ENCODE data around the gene DUS1L.

The DUS1L gene

GRCh38 chr17:82087961-82088837 lies 22.6 kb upstream of the DUS1L start:
- DNase-seq = no peak

GRCh38 chr17:82086941-82087906 lies 21.6 kb upstream of the DUS1L start:
- DNase-seq = no peak

GRCh38 chr17:82085931-82086764 lies 20.5 kb upstream of the DUS1L start:
- DNase-seq = no peak

GRCh38 chr17:82085031-82085861 lies 19.6 kb upstream of the DUS1L start:
- no peak for DNase-seq

- no peak for DNase-seq
Observed at GRCh38 chr17:82084373-82085030, 18.9 kb upstream of the DUS1L start.

GRCh38 chr17:82083533-82084359 lies 18.1 kb upstream of the DUS1L start:
- no peak for DNase-seq

GRCh38 chr17:82083009-82083408 lies 17.4 kb upstream of the DUS1L start:
- DNase-seq = no peak

- DNase-seq = no peak
Observed at GRCh38 chr17:82082456-82082855, 16.9 kb upstream of the DUS1L start.

- no peak for DNase-seq
Observed at GRCh38 chr17:82081966-82082365, 16.4 kb upstream of the DUS1L start.

- no peak for DNase-seq
Observed at GRCh38 chr17:82081546-82081945, 15.9 kb upstream of the DUS1L start.

- no peak for DNase-seq
Observed at GRCh38 chr17:82080789-82081464, 15.3 kb upstream of the DUS1L start.

GRCh38 chr17:82080048-82080788 lies 14.6 kb upstream of the DUS1L start:
- no peak for DNase-seq

- no peak for DNase-seq
Observed at GRCh38 chr17:82079001-82079677, 13.5 kb upstream of the DUS1L start.

GRCh38 chr17:82078433-82078832 lies 12.8 kb upstream of the DUS1L start:
- no peak for DNase-seq

- no peak for DNase-seq
Observed at GRCh38 chr17:82077617-82078358, 12.2 kb upstream of the DUS1L start.

GRCh38 chr17:82076785-82077591 lies 11.4 kb upstream of the DUS1L start:
- no peak for DNase-seq

Measured in activated CD4-positive, alpha-beta T cell treated with anti-CD3 and anti-CD28 coated beads, Interleukin-2, amount 50 U/mL, for 16 hours (primary cell).